DMS114 treated with DMSO at 0.1 percent for 48 hours (cell line): ENCODE results near the gene USP22.
"Not testable (repeated sequence)": the region's sequence is repeated elsewhere in the genome, so short reads cannot be mapped to it uniquely, and the experiment has no call there.

ENCODE experiments used
- DNase-seq: peaks from one replicate; lab custom pipeline; 2025; ENCODE audit not compliant: unreplicated experiment; lab: John Stamatoyannopoulos, UW

USP22 gene

DNA sequence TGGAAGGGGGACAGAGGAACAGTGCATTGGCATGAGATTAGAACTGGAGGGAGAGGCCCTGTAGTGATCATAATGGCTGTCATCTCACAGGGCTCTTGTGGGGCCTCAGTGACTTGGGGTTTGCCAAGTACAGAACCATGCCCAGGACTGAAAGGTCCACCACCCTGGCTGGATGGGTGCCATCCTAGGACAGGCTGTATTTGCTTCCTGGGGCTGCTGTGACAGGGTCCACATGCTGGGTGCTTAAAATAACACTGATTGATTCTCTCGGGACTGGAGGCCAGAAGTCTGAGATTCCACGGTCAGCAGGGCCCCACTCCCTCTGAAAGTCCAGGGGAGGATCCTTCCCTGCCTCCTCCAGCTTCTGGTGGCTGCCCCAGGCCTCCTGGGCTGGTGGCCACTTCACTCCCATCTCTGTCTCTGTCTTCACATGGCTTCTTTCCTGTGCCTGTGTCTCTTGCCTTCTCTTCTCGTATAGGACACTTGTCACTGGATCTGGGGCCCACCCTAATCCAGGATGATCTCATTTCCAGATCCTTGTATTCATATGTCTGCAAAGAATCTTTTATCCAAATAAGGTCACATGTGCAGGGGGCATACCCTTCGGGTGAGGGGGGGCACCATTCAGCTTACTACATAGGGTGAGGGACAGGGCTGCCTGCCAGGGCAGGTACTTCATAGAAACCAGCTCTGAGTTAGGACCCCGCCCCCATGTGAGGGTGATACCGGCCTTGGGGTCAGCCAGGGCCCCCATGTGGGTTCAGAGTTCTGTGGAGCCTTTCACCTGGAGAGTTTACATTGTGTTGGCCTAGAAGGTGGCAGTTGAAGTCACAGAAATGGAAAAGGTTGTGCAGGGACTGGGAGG lies 52.6 kb downstream of the USP22 start:
- no peak for DNase-seq

DNA sequence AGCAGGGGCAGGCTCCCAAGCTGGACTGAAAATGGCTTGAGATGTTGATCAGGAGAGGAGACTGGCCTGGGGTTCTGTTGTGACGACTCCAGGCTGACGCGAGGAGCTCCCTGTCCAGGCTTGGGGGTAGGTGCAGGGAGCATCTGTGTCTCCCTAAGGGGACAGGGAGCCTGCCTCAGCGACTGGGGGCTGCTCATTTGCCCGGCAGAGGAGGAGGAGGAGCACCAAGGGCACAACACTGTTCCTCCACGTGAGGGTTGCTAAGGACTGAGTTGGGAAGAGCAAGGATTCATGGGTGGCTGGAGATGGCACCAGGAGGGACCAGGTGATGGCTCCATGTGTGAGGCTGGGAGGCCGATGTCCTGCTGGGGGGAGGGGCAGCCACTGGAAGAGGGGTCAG lies 53.3 kb downstream of the USP22 start:
- no peak for DNase-seq

DNA sequence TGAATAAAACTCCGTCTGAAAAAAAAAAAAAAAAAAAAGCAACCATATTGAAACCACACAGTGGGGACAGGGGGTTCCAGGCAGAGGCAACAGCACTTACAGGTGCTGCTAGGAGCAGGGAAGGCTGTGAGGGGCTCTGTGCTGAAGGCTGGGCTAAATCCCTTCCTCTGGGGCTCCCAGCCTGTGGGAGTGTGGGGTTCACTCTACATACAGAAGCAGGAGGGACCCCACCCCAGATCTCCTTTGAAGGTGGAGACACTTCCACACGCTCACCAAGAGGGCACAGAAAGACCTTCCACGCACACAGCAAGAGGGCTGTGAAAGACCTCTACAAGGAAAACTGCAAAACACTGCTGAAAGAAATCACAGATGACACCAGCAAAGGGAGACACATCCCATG lies 53.9 kb downstream of the USP22 start:
- DNase-seq = no peak

DNA sequence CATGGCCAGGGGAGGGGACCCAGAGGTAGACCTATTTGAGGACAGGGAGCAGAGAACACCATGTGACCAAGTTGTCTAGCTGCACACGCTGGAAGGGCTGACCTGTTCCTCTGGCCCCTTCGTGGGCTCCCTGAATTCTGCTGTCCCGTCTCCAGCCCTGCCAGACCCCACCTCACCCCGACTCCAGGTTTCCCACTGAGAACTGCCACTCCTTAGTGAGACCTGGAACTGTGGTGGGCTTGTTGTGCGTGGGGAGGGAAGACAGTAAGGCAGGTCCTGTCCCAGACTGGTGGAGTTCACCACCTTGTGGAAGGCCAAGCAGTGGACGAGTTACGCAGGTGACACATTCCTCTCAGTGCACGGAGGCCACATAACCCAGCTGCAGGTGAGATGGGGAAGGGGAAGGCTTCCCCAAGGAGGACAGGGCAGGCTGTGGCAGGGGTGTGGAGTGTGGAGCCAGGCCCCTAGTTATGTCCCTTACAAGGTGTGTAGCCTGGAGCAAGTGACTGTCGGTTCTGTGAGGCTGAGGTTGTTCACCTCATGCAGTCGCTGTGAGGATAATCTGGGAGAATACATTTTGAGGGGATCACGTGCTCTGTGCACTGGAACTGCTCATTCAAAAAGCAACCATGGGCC lies 54.7 kb downstream of the USP22 start:
- no peak for DNase-seq

DNA sequence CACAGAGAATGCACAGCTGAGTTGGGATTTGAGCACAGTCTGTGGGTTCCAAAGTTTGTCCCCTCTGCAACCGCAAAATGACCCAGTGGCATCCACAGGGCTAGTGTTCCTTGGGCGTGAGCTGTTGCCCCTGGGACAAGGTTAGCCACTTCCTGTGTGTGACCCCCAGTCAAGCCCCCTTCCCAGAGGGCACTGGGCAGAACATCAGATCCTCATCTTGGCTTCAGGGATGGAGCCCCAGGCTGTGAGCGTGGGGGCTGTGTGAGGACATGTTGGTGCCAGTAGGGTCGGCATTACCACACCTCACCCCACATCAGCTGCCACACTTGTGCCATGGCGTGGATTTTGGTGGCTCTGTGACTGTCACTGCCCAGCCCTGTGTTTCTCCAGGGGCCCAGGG lies 55.3 kb downstream of the USP22 start:
- DNase-seq = no peak

DNA sequence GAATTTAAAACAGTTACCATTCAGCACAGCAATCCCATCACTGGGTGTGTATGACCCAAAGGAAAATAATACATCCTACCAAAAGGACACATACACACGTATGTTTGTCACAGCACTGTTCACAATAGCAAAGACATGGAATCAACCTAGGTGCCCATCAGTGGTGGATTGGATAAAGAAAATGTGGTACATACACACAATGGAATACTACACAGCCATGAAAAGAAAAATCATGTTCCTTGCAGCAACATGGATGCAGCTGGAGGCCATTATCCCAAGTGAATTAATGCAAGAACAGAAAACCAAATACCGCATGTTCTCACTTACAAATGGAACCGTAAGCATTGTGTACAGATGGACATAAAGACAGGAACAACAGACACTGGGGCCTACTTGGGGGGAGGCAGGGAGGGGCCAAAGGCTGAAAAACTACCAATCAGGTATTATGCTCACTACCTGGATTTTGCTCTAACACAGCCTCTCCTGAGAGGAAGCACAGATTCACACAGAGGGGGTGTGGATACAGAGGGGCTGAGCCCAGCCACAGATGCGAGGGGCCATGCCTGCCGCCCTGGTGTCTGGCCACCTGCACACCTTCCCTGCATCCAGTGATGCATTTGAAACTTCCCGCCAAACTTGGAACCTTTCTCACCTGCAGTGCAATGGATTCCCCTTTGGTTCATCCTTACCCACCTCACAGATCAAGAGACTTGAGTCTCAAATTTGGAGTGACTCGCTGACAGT lies 55.9 kb downstream of the USP22 start:
- no peak for DNase-seq

DNA sequence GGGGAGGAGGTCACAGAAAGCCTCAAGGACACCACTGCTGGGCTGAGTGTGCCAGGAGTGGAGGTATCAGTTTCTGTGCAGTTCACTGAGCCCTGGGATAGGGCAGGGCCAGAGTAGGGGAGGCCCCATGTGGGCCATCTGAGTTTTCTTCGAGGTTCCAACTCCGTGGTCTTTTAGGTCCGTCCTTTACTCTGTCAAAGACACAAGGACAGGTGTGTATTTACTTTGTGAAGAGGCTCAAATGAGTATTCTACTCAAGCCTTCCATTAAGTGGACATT lies 59.5 kb downstream of the USP22 start:
- DNase-seq = no peak

DNA sequence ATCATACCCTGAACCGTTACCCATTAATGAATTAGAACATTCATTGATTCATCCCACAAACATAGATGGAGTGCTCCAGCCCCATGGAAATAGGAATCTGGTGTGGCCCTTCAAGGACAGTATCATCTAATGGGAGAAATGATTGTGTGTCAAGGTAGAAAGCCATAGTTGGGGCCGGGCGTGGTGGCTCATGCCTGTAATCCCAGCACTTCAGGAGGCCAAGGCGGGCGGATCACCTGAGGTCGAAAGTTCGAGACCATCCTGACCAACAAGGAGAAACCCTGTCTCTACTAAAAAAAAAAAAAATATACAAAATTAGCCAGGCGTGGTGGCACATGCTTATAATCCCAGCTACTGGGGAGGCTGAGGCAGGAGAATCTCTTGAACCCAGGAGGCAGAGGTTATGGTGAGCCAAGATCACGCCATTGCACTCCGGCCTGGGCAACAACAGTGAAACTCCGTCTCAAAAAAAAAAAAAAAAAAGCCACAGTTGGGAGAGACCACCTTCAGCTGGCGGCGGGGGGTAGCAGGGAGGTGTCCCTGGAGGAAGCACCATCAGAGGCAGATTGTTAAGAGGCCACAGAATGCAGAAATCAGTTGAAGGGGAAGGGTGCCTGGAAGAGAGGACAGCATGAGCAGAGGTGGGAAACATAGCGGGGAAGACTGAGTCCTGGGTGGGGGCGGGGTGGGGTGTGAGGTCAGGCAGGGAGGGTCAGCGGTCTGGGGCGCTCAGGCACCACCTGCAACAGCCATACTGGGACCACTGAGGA lies 60.0 kb downstream of the USP22 start:
- no peak for DNase-seq

DNA sequence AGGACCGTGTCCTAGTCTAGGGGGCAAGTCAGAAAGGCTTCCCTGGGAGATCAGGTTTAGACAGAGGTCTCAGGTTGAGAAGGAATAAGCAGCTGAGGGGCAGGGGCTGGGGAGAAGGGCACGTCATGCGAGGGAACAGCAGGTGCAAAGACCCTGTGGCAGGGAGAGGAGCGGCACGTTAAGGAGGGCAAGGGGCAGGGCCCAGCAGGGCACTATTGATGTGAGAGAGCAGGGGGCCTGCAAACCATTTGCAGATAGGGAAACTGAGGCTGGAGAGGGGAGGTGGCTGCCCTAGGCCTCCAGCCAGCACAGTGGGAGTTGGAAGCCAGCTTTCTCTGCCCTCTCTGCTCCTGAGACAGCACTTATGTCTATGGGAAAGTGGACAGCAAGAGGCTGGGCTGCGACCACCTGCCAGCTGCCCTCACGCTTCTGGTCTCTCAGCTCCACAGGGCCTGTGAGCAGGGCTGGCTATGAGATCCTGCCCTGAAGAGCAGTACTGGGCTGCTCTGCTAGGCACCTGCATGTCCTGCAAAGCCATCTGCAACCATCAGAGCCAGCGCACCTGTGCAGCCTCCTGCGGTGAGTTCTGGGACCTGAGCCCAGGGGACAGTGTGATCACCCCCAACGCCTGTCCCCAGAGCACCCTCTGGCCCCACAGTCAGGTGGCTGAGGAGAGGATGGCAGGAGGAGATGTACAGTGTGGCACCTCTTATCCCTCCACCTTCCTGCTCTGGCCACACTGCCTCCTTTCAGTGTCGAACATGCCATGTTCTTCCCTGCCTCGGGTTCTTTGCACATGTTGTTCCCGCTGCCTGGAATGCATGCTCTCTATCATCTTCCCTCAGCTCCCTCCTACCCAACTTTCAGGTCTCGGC lies 61.5 kb downstream of the USP22 start:
- no peak for DNase-seq

DNA sequence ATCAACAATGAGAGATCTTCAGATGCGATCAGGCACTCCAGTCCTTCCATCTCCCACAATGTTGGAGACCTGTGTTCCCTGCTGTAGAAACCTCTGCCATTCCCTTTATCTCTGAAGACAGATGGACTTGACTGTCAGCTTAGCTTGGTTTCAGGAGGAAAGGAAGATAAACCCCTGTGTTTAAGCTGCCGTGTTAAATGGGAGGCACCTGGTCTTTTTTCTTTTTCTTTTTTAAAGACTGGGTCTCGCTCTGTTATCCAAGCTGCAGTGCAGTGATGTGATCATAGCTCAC lies 63.1 kb downstream of the USP22 start:
- DNase-seq = no peak

DNA sequence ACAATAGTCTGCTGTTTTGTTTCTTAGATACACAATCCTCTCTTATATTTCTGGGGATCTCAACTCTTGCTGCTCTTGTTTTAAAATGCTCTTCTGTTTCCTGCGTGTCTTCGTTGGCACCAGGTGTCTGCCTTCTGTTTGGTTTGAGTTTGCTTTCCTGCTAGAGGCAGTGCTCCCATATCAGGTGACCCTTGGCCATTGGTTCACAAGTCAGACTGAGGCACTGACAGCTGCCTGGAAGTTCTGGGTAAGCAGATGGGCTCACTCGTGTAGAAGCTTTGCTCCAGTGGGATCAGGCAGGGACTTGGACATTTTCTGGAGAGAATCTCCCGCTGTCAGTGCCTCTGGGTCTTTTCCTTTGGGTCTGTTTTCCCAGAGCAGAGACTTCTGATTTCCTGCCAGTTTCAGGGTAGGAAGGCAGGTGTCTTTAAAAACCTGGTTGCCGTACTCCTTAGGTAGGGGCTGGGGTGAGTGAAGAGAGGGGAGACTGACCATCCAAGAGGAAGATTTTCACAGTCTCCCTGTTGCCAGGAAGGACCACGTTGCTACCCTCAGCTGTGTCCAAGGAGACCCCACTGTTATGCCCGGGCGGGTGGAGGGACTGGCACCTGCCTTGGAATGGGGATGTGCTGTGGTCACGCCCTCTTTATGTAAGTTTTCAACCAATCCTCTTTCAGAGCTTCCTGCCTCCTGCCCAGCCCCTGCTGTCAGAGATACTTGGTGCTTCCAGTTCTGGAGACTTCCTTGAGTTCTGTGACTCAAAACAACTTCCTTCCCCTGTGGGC lies 63.6 kb downstream of the USP22 start:
- not testable (repeated sequence) for DNase-seq

DNA sequence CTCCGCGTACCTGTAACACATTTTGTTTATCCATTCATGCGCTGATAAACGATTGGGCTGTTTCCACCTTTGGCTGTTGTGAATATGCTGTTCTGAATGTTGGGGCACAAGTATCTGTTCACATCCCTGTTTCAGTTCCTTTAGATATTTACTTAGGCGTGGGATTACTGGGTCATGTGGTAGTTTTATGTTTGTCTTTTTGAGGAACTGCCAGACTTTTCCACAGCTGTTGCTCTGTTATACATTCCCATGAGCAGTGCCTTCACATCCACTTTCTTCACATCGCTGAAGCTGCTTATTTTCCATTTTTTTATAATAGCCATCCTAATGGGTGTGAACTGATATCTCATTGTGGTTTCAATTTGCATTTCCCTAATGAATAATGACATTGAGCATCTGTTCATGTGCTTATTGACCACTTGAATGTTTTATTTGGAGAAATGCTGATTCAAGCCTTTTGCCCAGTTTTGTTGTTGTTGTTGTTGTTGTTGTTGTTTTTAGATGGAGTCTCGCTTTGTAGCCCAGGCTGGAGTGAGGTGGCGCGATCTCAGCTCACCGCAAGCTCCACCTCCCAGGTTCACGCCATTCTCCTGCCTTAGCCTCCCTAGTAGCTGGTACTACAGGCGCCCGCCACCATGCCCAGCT lies 65.1 kb downstream of the USP22 start:
- not testable (repeated sequence) for DNase-seq

DNA sequence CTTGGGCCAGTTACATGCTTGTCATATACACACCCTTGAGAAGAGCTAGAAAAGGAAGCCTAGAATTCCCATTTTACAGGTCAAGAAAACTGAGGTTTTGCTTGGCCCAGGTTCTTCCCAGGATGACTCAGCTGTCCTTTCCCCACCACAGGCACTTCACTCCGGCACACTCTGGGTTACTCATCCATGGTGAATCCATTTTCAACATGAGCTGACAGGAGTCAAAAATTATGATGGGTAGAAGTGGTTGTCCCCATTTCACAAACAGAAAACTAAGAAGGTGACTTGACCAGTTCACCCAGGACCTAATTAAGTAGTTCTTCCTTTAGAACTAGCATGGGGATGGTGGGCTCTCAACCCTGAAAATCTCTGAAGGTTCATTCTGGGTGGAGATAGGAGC lies 67.2 kb downstream of the USP22 start:
- DNase-seq = no peak

DNA sequence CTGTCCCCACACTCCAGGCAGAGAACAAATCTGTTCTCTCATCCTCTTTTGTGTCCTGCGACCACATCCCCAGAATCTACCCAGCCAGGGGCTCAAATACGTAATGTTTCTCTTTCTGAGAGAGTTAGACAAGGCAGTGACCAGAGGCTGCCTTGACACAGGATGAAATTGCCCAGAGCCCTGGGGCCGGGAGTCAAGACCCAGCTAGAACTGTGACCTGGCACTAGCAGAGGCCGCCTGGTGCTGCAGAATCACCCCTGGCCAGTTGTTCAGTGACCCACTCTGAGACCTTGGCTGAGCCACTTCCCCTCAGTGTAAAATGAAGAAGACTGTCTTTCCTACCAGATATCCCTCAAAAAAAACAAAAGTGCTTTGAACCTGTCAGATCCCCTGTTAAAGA lies 72.5 kb downstream of the USP22 start:
- no peak for DNase-seq

DNA sequence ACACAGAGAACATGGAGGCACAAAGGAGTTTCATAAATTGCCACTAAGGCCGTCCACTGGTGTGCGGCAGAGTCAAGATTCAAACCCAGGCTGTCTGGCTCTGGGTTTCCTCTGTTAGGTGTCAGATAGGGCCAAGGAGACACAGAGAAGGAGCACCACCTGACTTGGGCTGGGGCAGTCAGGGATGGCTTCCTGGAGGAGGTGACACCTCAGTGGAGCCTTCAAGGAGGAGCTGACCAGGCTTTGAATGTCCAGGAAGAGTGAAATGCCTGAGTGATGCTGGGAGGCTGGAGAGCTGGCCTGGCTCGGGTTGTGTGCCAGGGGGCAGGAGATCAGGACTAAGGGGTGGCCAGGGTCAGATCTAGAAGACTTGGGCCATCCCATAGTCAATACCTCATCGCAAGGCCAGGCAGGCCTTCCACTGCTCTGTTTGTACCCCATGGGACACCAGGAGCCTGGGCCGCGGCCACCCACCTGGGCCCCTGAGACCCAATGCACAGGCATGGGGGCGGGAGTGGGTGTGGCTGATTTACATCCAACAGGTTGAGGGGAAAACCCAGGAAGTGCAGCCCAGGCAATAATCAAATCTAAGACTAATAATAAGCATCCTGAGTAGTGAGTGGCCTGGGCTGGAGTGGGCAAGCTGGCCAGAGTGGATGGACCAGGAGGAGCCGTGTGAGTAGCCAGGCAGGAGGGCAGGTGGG lies 73.7 kb downstream of the USP22 start:
- no peak for DNase-seq

DNA sequence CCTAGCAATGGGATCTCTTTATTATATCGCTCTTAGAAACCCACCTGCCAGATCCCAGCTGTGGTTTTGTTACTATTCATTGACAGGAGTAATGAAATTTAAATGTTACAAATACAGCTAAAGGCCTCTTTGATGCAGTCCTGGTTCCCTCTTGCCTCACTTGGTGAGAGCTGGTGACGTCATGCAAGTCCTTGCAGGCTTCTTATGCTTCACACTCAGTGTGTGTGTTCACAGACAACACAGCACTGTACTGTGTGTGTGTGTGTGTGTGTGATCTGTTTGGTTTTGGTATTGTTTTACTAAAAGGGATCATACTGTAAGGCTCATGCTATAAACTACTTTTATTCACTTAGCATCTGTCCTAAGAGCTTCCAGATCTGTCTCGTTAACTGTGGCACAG lies 75.0 kb downstream of the USP22 start:
- no peak for DNase-seq

DNA sequence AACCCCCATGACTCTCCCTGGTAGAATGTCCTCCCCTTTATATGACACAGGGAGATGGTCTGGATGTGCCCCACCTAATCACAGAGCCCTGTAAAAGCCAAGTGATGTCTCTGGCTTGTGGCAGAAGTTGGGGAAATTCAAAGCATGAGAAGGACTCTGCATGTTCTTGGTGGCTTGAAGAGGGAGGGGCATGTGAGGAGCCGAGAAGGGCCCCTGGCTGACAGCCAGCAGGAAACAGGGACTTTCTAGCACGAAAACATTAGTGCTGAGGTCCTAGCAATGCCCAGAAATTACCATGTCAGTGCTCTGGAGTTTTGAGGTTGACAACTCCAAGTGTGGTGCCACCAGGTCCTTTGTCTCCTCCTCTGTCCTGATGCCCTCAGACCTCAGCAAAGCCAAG lies 75.9 kb downstream of the USP22 start:
- no peak for DNase-seq

DNA sequence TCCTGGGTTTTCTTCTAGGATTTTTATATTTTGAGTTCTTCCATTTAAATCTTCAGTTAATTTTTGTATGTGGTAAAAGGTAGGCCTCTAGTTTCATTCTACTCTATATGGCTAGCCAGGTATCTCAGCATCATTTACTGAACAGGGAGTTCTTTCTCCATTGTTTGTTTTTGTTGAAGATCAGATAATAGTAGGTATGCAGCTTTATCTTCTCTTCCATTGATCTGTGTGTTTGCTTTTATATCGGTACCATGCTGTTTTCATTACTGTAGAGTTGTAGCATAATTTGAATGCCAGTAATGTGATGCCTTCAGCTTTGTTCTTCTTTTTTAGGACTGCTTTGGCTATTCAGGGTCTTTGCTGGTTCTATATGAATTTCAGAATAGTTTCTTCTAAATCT lies 77.3 kb downstream of the USP22 start:
- no peak for DNase-seq

DNA sequence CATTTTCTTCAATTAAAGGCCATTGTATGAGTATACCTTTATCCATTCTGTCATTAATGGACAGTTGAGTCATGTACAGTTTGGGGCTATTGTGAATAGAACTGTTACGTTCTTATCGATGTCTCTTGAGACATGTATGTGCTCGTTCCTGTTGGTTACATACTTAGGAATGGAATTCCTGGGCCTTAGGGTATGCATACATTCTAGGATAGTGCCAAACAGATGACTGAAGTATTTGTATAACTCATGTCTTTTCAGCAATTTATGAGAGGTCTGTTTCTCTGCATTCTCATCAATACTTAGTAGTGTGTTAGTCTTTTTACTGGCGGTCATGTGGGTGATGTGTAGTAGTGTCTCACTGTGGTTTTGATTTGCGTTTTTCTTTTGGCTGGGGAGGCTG lies 81.2 kb downstream of the USP22 start:
- no peak for DNase-seq
